WERI-Rb-1 (cell line): ENCODE measurements around the gene MCM9.

Experiments
- DNase-seq: peaks from one replicate; pipeline ENCODE4 v3.0.0-alpha.2; 2020
- H3K27ac ChIP-seq: fragments of 250-450 bp; sonication (Bioruptor Pico); 2 replicates; pipeline ENCODE4 v1.5.1; 2020; ENCODE audit warnings: mild to moderate bottlenecking, moderate library complexity
- H3K27me3 ChIP-seq: fragments of 250-450 bp; sonication (Bioruptor Pico); 2 replicates; pipeline ENCODE4 v1.5.1; 2021; ENCODE audit warnings: mild to moderate bottlenecking, low read depth, moderate library complexity; ENCODE audit not compliant: insufficient read depth, severe bottlenecking
- H3K36me3 ChIP-seq: fragments of 250-450 bp; sonication (Bioruptor Pico); 2 replicates; pipeline ENCODE4 v1.5.1; 2020; ENCODE audit warnings: mild to moderate bottlenecking, moderate library complexity
- H3K4me3 ChIP-seq: 2 replicates; pipeline ENCODE4 v1.5.1; 2011; ENCODE audit warnings: low read depth, mild to moderate bottlenecking, control low read depth, low read length
- H3K9me3 ChIP-seq: fragments of 250-450 bp; sonication (Bioruptor Pico); 2 replicates; pipeline ENCODE4 v1.5.1; 2021; ENCODE audit warnings: mild to moderate bottlenecking, moderate library complexity; ENCODE audit not compliant: severe bottlenecking
- TF ChIP-seq, protein P1 (sequence below): IDR thresholded peaks from 2 replicates; pipeline ENCODE4 v1.5.1; 2011; ENCODE audit warnings: low read depth, mild to moderate bottlenecking, control low read depth, inconsistent platforms, low read length

Gene MCM9

DNA sequence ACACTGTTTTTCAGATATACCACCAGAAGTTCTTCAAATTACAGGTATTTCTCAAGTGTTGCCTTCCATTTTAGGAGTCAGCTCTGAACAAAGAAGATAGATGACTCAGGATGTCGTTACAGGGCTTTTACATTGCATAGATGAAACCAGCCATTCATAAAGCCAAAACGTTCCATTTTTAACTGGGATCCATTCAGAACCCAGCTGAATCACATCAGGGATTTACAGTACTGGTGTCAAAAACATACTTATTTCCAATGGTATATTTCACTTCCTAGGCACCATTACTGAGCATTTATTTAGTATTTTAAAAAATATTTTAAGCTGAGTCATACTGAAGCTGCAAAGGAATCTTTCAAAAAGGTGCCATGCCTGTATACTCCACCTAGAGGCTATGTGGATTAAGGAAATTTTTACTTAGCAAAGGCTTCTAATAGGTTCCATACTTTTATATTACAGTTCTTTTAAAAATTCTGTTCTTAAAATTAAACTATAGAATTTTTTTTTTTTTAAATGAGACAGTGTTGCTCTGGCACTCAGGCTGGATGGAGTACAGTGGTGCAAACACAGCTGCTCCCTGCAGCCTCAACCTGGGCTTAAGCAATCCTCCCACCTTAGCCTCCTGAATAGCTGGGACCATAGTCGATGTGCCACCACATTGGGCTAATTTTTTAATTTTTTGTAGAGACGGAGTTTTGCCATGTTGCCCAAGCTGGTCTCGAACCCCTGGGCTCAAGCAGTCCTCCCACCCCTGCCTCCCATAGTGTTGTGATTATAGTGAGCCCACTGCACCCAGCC lies 38.4 kb downstream of the MCM9 start:
- Histone ChIP-seq H3K27ac (peak overlapping the region; percentile 5; the same call in 1 of the 2 replicates), H3K36me3 (peaks cover 43% of the 10 kb centered on the region), H3K4me3 (no peak overlapping the region), H3K9me3 (no peaks in the 10 kb centered on the region), H3K27me3 (no peaks in the 10 kb centered on the region)
- TF ChIP-seq, protein P1, sequence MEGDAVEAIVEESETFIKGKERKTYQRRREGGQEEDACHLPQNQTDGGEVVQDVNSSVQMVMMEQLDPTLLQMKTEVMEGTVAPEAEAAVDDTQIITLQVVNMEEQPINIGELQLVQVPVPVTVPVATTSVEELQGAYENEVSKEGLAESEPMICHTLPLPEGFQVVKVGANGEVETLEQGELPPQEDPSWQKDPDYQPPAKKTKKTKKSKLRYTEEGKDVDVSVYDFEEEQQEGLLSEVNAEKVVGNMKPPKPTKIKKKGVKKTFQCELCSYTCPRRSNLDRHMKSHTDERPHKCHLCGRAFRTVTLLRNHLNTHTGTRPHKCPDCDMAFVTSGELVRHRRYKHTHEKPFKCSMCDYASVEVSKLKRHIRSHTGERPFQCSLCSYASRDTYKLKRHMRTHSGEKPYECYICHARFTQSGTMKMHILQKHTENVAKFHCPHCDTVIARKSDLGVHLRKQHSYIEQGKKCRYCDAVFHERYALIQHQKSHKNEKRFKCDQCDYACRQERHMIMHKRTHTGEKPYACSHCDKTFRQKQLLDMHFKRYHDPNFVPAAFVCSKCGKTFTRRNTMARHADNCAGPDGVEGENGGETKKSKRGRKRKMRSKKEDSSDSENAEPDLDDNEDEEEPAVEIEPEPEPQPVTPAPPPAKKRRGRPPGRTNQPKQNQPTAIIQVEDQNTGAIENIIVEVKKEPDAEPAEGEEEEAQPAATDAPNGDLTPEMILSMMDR: no peak
- DNase-seq: no peak

DNA sequence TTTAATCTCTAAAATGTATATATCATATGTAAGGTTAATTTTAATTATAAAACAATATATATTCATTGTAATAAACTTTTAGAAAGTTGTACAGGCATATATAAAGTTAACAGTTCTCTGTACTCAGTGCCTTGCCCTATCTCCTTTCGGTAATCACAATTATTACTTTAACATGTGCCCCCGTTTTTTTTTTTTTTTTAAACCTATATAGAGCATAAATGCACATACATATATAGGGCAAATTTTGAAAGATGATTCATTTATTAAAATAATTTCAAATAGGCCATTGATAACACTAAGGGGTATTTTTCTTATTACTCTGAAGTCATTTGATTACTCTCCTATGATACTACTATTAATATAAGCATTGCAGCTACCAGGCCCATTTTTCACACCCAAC lies 39.1 kb downstream of the MCM9 start:
- no peaks in the 10 kb centered on the region for H3K27me3 ChIP-seq
- peak overlapping the region; percentile 96 for H3K27ac ChIP-seq
- H3K9me3 ChIP-seq: no peaks in the 10 kb centered on the region
- TF ChIP-seq, protein P1: no peak
- peak overlapping the region; percentile 88 for H3K4me3 ChIP-seq
- no peak for DNase-seq
- peaks cover 37% of the 10 kb centered on the region for H3K36me3 ChIP-seq

DNA sequence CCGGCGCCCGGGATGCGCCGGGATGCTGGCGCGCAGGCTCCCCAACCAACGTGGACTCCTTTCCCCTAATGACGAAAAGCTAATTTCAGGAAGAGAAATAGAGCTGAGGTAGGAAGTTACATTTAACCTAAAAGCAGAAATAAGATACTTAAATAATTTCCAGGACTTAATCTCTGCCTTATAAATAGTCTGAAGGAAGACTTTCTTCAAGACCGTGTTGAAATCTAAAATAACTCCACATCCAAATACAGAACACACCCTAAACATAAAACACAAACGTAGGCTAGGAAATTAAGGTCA lies 39.7 kb downstream of the MCM9 start:
- TF ChIP-seq, protein P1: no peak
- DNase-seq: no peak

DNA sequence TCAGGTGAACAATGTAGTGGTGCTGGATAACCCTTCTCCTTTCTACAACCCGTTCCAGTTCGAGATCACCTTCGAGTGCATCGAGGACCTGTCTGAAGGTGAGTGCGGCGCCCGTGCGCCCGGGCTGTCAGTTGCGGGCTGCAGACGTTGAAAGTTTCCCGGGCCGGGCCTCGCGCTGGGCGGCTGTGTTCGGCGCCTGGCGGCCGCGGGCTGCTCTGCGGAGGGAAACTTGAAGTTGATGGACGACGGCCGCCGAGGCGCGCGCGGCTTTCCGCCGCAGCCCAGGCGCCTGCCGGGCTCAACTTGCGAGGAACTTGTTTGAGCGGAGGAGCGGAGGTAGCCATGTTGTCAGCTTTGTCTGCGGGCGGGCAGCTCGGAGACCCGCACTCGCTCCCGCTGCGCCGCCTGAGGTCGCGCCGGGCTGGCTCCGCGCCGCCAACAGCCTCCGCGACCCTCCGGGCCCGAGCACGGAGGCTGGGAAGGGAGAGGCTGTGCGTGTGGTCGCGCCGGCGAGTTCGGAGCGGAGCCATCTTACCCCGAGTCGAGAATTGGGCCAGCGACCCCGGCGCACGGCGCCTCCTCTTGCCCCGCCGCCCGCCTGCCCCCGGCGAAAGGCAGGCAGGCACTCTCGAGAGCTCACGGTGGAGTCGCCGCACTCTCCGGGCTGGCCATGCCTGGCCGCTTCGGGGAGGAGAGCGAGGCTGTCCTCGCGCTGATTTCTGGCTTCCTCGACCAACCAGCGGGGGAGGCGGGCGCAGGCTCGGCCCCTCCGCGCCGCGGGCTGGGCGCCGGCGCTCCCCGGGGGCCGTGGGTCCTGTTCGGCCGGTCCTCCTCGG lies 40.3 kb downstream of the MCM9 start:
- H3K27me3 ChIP-seq: no peaks in the 10 kb centered on the region
- peak; percentile 41 for DNase-seq
- H3K36me3 ChIP-seq: peaks cover 26% of the 10 kb centered on the region

More for the DNA sequence above, 39.7 kb downstream of the MCM9 start:
- Histone ChIP-seq H3K27me3 (no peaks in the 10 kb centered on the region), H3K9me3 (no peaks in the 10 kb centered on the region), H3K4me3 (peak overlapping the region; percentile 88), H3K36me3 (peaks cover 31% of the 10 kb centered on the region), H3K27ac (peak overlapping the region; percentile 96)

DNA sequence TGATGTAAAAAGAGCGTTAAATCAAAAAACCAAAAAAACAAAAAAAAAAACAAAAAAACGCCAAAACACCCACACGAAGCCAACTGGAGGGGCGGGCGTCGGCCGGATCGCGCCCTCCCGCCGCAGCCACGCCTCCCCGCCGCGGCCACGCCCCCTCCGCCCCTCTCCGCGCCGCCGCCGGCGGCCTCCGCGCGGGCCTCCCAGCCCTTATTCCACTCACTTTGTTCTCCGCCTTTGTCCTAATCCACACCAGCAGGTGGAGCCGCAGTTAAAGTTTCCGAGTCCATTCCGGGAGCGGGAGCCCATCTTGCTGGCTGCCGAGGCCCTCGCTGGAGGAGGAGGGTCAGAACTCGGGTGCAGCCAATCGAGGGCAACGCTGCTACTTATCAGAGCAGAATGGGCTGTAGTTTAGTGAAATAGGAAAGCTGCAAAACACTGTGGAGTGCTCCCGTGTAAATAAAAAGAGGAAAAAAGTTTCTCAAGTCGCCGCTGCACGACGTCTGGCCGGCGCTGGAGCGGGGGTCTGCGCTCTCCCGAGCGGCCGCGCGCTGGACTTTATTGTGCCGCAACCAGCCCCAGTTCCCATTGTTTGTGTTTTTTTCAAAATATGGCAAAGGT lies 41.0 kb downstream of the MCM9 start, which contains the start of gene ASF1A:
TSS of gene ASF1A (plus strand) at position 346 of the 618 bp plus-strand sequence. CDS start at position 608, 262 bp downstream.
- TF ChIP-seq, protein P1: peak; percentile 64
- no peaks in the 10 kb centered on the region for H3K27me3 ChIP-seq
- peak within 1 kb of the TSS; percentile 88 for H3K4me3 ChIP-seq
- peaks cover 18% of the 10 kb centered on the region for H3K36me3 ChIP-seq
- DNase-seq: peak; percentile 98
- H3K27ac ChIP-seq: peak within 1 kb of the TSS; percentile 96
- no peaks in the 10 kb centered on the region for H3K9me3 ChIP-seq

More for the DNA sequence above, 40.3 kb downstream of the MCM9 start:
- TF ChIP-seq, protein P1: no peak
- H3K9me3 ChIP-seq: no peaks in the 10 kb centered on the region
- H3K27ac ChIP-seq: peak overlapping the region; percentile 96
- H3K4me3 ChIP-seq: peak overlapping the region; percentile 88
